GM21360 (cell line): ENCODE results near the gene SEMA3C.

ENCODE experiments used
- ATAC-seq: cut with Tn5 transposase; IDR thresholded peaks from one replicate; pipeline ENCODE4 v1.9.1; 2021; ENCODE audit warnings: mild to moderate bottlenecking, moderate library complexity; ENCODE audit not compliant: unreplicated experiment

The SEMA3C gene

GRCh38 chr7:80858141-80858903 is 60.5 kb downstream of the SEMA3C start:
- ATAC-seq: no peak

- no peak for ATAC-seq
Measured at GRCh38 chr7:80856769-80857168, 62.1 kb downstream of the SEMA3C start.

- no peak for ATAC-seq
Measured at GRCh38 chr7:80851896-80852476, 66.9 kb downstream of the SEMA3C start.

DNA sequence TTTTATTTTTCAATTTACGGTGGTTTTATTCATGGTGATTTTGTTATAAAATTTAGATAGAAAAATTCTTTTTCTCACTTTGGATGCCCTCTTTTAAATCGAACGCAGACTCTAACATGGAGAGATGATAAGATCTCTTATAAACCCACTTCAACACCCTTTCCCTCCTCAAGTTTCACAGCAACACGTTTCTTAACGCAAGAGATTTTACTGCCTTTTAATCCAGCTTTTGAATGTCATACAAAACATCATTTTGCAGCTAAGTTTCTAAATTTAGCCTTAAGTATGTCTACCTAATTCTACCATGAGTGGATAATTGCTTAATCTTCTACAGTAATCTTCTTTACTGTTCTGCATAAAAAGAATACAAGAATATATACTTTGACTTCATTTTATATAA is 70.0 kb downstream of the SEMA3C start:
- ATAC-seq: no peak

GRCh38 chr7:80847895-80848294 is 71.0 kb downstream of the SEMA3C start:
- ATAC-seq: no peak

DNA sequence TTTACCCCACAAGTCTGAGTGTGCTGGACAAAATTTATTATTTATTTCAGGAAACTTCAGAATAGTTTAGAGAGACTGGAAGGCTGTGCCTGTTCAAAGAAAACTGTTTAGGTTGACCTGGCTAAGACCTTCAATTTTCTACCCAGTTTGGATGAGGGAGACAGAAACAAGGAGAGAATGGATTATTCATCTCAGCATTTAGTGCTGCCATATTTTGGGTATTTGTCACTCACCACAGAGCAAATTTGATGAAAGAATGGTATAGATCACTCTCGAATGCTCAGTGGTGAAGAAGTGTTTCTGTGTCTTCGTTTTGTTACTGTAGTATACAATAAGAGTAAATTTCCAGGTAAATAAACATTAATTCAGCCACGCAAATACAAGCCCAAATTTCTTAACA is 71.8 kb downstream of the SEMA3C start:
- no peak for ATAC-seq

GRCh38 chr7:80844916-80845315 is 73.9 kb downstream of the SEMA3C start:
- no peak for ATAC-seq

- ATAC-seq: no peak
Measured at GRCh38 chr7:80843018-80843677, 75.7 kb downstream of the SEMA3C start.

DNA sequence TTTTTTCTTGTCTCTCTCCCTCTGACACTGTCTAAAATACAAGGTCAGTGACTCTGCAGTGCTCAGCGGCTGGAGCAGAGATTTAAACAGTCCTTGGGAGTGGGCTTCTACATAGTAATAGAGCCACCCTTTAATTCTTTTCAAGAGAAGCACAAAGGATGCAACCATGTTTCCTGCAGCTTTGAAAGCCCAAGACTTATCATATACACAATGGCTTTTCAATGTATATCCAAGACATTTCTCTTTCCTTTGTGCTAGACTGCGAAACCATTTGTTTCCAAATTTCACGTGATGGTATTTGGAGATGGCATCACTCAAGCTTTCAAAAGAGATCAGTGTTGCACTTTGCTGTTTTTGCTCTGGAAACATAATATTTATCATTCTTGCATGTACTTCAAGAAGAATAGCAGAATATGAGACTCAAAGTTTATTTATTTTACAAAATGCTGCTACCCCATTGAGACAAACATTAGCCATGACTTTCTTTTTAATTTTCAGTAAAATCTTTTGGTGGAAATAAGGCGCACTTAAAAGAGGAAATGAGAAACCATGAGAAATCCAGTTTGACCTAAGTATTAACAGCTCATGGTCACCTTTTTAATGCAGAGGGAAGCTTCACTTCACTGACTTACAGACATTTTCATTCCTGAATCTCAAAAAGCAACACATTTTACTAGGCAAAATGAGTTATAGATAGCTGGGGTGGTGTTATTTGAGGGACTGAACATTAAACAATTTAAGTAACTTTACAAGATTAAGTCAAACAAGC is 76.6 kb downstream of the SEMA3C start:
- ATAC-seq: no peak

DNA sequence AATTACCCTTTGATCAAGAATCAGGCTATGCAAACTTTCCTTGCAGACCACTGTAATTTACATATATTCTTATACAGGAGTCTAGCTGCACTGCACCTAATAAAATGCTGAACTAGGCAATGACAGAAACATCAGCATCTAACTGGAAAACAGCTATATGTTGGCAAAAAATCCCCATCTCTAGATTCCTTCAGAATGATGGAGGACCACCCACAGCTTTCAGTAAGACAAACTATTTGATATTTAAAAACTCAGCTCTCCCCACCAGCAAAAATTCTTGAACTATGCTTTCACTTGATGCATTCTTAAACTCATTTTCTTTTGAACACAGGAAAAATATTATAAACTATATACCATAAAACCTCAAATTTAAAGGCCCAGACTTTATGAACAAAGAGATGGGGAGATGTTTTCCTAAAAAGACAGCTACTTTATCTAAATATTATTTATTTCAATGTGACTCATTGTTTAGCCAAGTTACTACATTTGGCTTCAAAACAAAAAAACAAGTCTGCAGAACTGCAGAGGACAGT is 77.4 kb downstream of the SEMA3C start:
- ATAC-seq: no peak

GRCh38 chr7:80840681-80841080 is 78.2 kb downstream of the SEMA3C start:
- ATAC-seq: no peak

DNA sequence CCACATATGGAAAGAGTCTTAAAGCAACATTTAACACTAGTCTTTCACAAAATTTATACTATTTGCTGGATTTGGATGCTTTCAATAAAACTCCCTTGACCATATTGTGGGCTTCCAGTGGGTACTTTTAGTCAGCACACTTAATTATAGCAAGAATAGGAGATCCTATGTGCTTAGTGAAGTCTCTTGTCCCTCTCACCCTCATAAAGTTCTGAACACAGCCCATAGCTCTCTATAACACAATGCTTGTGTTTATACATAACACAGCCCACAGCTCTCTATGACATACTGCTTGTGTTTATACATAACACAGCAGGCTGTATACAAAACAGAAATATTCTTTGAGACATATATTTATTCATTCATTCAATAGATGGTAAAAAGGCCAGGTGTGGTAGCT is 79.0 kb downstream of the SEMA3C start:
- no peak for ATAC-seq

DNA sequence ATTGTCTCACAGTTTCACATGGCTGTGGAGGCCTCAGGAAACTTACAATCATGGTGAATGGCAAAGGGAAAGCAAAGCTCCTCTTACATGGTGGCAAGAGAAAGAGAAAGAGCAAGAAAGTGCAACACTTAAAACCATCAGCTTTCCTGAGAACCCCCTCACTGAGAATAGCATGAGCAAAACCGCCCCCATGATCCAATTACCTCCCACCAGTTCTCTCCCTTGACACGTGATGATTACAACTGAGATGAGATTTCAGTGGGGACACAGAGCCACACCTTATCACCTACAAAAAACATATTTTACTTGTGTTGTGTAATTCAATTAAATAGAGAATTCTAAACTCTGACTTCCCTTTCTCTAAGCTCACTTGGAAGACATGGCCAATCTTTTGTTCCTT is 80.2 kb downstream of the SEMA3C start:
- no peak for ATAC-seq

GRCh38 chr7:80837345-80837744 is 81.5 kb downstream of the SEMA3C start:
- ATAC-seq: no peak

GRCh38 chr7:80835251-80835650 is 83.6 kb downstream of the SEMA3C start:
- ATAC-seq: no peak

DNA sequence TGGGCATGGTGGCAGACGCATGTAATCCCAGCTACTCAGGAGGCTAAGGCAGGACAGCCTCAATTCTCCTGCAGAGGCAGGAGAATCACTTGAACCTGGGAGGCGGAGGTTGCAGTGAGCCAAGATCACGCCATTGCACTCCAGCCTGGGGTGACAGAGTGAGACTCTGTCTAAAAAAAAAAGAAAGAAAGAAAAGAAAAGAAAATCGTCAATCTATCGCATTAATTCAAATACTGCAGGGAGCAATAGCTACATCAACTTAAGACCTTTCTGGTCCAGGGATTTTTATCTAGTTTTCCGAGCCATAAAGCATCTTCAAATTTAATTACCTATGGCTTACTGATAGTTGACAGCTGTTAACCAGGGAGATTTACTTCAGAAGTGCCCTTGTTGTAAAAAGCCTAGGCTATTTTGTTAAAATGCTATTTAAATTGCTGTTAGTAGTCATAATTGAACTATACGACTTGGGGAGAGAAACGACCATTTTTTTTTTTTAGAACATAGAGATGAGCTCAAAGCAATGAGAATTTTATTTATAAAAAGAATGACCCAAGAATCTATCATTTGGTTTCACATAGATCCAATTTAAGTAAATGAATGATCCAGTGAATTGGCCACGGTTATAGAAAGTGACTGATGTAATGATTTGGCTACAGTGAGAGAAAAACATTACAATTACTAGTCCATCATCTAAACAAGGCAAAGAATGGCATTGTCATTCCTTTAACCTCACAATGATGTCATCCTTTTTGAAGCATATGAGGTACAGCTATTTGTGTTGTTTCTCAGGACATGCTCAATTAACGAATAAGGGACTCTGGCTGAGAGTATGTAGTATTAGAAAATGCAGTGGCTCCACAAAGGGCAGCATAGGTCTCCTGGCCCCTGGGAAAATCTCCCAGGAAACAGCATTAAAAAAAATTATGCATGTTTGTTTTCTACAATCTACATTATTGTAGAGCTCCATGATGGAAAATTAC is 85.3 kb downstream of the SEMA3C start:
- ATAC-seq: no peak

- no peak for ATAC-seq
Measured at GRCh38 chr7:80832006-80832405, 86.8 kb downstream of the SEMA3C start.

DNA sequence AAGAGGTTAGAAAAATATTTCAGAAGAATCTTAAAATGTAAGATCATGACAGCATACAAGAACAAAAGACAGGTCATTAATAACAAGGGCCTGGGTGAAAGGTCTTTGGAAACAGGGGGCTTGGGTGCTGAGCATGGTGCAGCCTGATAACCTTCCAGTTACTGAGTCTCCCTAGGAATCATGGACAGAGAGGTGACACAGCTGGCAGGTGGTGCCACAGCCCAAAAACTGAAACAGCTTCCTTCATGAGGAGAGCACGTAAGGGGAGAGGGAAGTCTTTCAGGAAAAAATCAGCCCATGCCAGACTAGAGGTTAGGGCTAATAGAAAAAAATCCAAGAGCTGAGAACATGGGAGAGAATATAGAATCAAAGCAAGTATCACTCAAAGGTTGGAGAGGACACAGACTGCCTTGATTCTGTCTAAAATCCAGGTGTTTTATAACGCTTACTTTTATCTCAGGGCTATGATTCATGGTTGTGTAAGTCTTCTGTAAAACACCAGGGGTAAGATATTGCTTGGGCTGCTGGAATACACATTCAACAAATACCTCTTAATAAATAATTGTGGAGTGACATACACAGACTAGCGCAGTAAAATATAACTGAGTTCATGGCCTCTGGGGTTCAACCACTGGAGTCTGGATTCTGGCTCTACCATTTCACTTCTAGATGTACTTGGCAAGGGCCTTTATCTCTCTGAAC is 88.1 kb downstream of the SEMA3C start:
- no peak for ATAC-seq

DNA sequence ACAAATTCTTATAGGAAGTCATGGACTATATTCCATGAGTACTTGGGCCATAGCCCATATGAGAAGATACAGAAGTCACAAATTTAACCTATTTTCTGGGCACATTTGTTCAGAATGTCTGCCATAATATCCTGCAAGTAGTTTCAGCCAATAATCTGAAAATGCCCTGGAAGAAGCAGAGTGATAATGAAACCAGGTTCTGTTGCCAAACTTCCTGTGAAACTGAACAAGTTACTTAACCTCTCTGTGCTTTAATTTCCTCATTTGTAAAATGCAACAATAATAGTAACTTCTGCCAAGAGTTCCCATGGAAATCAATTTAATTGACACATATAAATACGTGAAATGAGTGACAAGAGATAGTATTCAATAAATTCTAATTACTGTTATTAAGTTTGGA is 88.8 kb downstream of the SEMA3C start:
- ATAC-seq: no peak
